Naive thymus-derived CD4-positive, alpha-beta T cell (primary cell): ENCODE results near the gene SSTR4. TPM values are rescaled to one million over a fixed set of nuclear protein-coding genes. Genes with fewer than 3 reads are reported as not detected.
"Not testable (repeated sequence)": the region's sequence is repeated elsewhere in the genome, so short reads cannot be mapped to it uniquely, and the experiment has no call there.

Source experiments
- ATAC-seq: fragments of 150-1000 bp; cut with Tn5 transposase; 2 replicates; pipeline ENCODE4 v1.10.0; 2021; ENCODE audit warnings: mild to moderate bottlenecking, moderate library complexity
- CTCF ChIA-PET: fragments of 350-600 bp; sonication (Branson Sonifier 250); formaldehyde crosslinking; loops from one replicate; lab custom pipeline; 2021; ENCODE audit warnings: antibody characterized with exemption; lab: Charles Lee
- POLR2A ChIA-PET: fragments of 350-600 bp; sonication (Branson Sonifier 250); formaldehyde crosslinking; loops from one replicate; lab custom pipeline; 2021; ENCODE audit warnings: antibody characterized with exemption, inconsistent platforms; lab: Charles Lee
- DNase-seq, 9 donors: peaks; one replicate each; pipeline versions ENCODE4 v3.0.0 to v3.0.0-alpha.2; 2020 to 2022; ENCODE audit warnings: mixed read lengths in 1 of 9
- H3K27ac ChIP-seq: one replicate; pipeline ENCODE4 v1.7.0; 2013; ENCODE audit warnings: mild to moderate bottlenecking, low read depth, low read length, moderate library complexity
- H3K27me3 ChIP-seq, 2 donors: one replicate each; pipeline ENCODE4 v1.7.0; 2013; ENCODE audit warnings: low read length in 2 of 2, mild to moderate bottlenecking in 2 of 2, moderate library complexity in 2 of 2; ENCODE audit not compliant: control insufficient read depth in 2 of 2, insufficient read depth in 2 of 2
- H3K36me3 ChIP-seq, 3 experiments: 1 replicate in 2 of 3; 2 replicates in 1 of 3; pipeline ENCODE4 v1.7.0; 2013; ENCODE audit warnings: low read length in 3 of 3, mild to moderate bottlenecking in 3 of 3, moderate library complexity in 1 of 3; ENCODE audit not compliant: insufficient read depth in 3 of 3, control insufficient read depth in 2 of 3
- H3K4me1 ChIP-seq, 2 donors: one replicate each; pipeline ENCODE4 v1.7.0; 2013; ENCODE audit warnings: low read length in 2 of 2, mild to moderate bottlenecking in 2 of 2, moderate library complexity in 1 of 2; ENCODE audit not compliant: control insufficient read depth in 2 of 2, insufficient read depth in 2 of 2
- H3K4me3 ChIP-seq: 2 replicates; pipeline ENCODE4 v1.7.0; 2013; ENCODE audit warnings: mild to moderate bottlenecking, low read length
- H3K9me3 ChIP-seq, 3 experiments: 1 replicate in 2 of 3; 2 replicates in 1 of 3; pipeline ENCODE4 v1.7.0; 2013; ENCODE audit warnings: low read length in 3 of 3; ENCODE audit not compliant: control insufficient read depth in 2 of 3
- H3K27ac Mint-ChIP-seq, 9 donors: one replicate each; pipeline ENCODE4 v1.8.0; 2020 to 2022; ENCODE audit warnings: mixed read lengths in 9 of 9, mild to moderate bottlenecking in 8 of 9, moderate library complexity in 5 of 9, inconsistent platforms in 2 of 9
- H3K27me3 Mint-ChIP-seq, 5 donors: one replicate each; pipeline ENCODE4 v1.8.0; 2021 to 2022; ENCODE audit warnings: mixed read lengths in 5 of 5, mild to moderate bottlenecking in 1 of 5
- H3K36me3 Mint-ChIP-seq, 5 donors: one replicate each; pipeline ENCODE4 v1.8.0; 2020 to 2022; ENCODE audit warnings: mixed read lengths in 5 of 5, mild to moderate bottlenecking in 3 of 5, inconsistent platforms in 1 of 5
- H3K4me1 Mint-ChIP-seq, 7 donors: one replicate each; pipeline ENCODE4 v1.8.0; 2020 to 2022; ENCODE audit warnings: mixed read lengths in 7 of 7, mild to moderate bottlenecking in 3 of 7, inconsistent platforms in 1 of 7
- H3K4me3 Mint-ChIP-seq, 10 donors: one replicate each; pipeline ENCODE4 v1.8.0; 2020 to 2022; ENCODE audit warnings: mild to moderate bottlenecking in 10 of 10, mixed read lengths in 10 of 10, moderate library complexity in 6 of 10, inconsistent platforms in 2 of 10
- H3K9me3 Mint-ChIP-seq, 11 donors: one replicate each; pipeline ENCODE4 v1.8.0; 2020 to 2022; ENCODE audit warnings: mixed read lengths in 11 of 11, mild to moderate bottlenecking in 4 of 11, inconsistent platforms in 1 of 11, moderate library complexity in 1 of 11
- intact Hi-C, 2 donors: fragments of 100-400 bp; cut with micrococcal nuclease; formaldehyde crosslinking; loops; one replicate each; pipeline ENCODE4 v1.15.1; 2023
- polyA plus RNA-seq, 2 donors: library from polyadenylated mRNA; unstranded; fragments of 300-500 nt; fragmentation: Illumina TruSeq; gene quantifications; one replicate each; pipeline ENCODE4 v1.2.3, GENCODE V29; 2021
- total RNA-seq, 6 experiments: library from RNA in 5 of 6; stranded (reverse) in 5 of 6; gene quantifications; 1 replicate in 5 of 6; 2 replicates in 1 of 6; pipeline ENCODE4 v1.2.3 and lab custom pipeline; 2021 to 2026

Gene SSTR4, protein sequence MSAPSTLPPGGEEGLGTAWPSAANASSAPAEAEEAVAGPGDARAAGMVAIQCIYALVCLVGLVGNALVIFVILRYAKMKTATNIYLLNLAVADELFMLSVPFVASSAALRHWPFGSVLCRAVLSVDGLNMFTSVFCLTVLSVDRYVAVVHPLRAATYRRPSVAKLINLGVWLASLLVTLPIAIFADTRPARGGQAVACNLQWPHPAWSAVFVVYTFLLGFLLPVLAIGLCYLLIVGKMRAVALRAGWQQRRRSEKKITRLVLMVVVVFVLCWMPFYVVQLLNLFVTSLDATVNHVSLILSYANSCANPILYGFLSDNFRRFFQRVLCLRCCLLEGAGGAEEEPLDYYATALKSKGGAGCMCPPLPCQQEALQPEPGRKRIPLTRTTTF
- total RNA-seq (not detected), polyA plus RNA-seq (not detected), total RNA-seq (lab: John Stamatoyannopoulos, UW) (not detected)

DNA sequence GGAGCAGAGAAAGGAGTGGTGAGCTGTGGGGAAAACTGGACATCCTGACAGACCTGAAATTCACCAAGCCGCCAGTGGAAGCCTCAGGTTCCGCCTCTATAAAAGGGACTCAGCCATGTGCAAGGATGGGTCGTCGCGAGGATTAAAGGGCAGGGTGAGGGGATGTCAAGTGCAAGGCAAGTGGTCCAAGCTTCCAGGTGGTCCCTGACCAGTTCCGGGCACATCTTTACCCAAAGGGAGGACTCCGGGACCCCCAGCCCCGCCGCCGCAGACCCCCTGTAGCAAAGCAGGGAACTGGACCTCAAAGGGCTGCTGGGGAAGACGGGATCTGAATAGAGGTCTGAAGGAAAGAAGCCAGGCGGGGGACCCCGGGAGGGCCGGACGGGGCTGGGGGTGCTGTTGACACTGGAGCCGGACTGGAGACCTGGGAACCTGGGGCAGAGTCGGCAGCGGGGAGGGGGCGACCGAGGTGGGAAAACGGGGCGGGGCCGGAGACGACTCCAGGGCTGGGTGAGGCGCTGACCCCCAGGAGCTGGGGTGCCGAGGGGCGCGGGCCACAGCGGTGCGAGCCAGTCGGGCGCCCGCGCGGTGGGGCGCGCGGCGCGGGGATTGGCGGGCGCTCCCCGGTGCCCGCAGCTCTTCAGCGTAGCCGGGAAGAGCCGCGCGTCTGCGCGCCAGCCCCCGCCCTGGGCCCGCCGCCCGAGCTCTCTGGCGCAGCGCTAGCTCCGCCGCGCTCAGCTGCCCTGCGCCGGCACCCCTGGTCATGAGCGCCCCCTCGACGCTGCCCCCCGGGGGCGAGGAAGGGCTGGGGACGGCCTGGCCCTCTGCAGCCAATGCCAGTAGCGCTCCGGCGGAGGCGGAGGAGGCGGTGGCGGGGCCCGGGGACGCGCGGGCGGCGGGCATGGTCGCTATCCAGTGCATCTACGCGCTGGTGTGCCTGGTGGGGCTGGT is at the start of gene SSTR4:
SSTR4 (plus strand) TSS at position 592 of the 951 bp plus-strand sequence; CDS start at position 764, 172 bp downstream.
- Histone ChIP-seq H3K27me3 (peaks cover 0 to 3% of the 10 kb centered on the region in 2 donors), H3K27ac (no peak within 1 kb of the TSS), H3K9me3 (no peaks in the 10 kb centered on the region), H3K36me3 (no peaks in the 10 kb centered on the region), H3K4me3 (no peak within 1 kb of the TSS), H3K4me1 (no peaks in the 10 kb centered on the region)
- H3K9me3 Mint-ChIP-seq = no peaks in the 10 kb centered on the region
- ChIA-PET CTCF (no interaction called here), POLR2A (no interaction called here)
- no peak for ATAC-seq
- no peak within 1 kb of the TSS for H3K27ac Mint-ChIP-seq
- no peak for DNase-seq
- no peaks in the 10 kb centered on the region for H3K36me3 Mint-ChIP-seq
- no peak within 1 kb of the TSS for H3K4me3 Mint-ChIP-seq
- peaks cover 16 to 54% (median 28%) of the 10 kb centered on the region in 5 donors for H3K27me3 Mint-ChIP-seq
- intact Hi-C loops = no loop called here
- H3K4me1 Mint-ChIP-seq = no peaks in the 10 kb centered on the region

DNA sequence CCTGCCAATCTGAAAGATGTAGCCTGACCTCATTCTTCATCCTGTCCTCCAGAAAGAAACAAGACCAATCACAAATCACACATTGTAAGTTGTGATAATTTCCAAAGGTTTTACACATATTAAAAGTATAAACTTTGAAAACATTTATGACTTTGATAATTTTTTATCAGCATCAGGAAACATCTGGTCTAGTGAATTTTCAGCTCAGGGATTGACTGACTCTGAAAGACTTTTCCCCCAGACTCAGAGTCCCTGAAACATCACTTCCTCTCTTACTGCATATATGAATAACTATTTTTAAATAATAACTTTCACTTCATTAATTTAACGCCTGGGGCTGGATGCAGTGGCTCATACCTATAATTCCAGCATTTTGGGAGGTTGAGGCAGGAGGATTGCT is 48.5 kb upstream of the SSTR4 start:
- no peak overlapping the region for H3K4me3 ChIP-seq

DNA sequence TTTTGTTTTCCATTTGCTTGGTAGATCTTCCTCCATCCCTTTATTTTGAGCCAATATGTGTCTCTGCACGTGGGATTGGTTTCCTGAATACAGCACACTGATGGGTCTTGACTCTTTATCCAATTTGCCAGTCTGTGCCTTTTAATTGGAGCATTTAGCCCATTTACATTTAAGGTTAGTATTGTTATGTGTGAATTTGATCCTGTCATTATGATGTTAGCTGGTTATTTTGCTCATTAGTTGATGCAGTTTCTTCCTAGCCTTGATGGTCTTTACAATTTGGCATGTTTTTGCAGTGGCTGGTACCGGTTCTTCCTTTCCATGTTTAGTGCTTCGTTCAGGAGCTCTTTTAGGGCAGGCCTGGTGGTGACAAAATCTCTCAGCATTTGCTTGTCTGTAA is 43.7 kb upstream of the SSTR4 start:
- H3K9me3 Mint-ChIP-seq, H3K4me1 ChIP-seq, CTCF ChIA-PET, H3K4me1 Mint-ChIP-seq, H3K4me3 ChIP-seq, H3K9me3 ChIP-seq, H3K27ac Mint-ChIP-seq, H3K4me3 Mint-ChIP-seq, DNase-seq, H3K27ac ChIP-seq, ATAC-seq, POLR2A ChIA-PET, H3K27me3 ChIP-seq, H3K36me3 ChIP-seq, intact Hi-C loops, H3K36me3 Mint-ChIP-seq: not testable (repeated sequence)
- H3K27me3 Mint-ChIP-seq = peaks cover 0 to 19% (median 3%) of the 10 kb centered on the region in 5 donors

More for the DNA sequence above, 48.5 kb upstream of the SSTR4 start:
- Histone ChIP-seq H3K9me3 (no peaks in the 10 kb centered on the region), H3K27ac (no peak overlapping the region), H3K36me3 (no peaks in the 10 kb centered on the region), H3K4me1 (no peaks in the 10 kb centered on the region), H3K27me3 (no peaks in the 10 kb centered on the region)
- intact Hi-C loops = no loop called here
- Mint-ChIP-seq H3K9me3 (peaks cover 0 to 15% (median 4%) of the 10 kb centered on the region in 11 donors), H3K27ac (no peak overlapping the region), H3K4me3 (no peak overlapping the region), H3K36me3 (no peaks in the 10 kb centered on the region), H3K4me1 (no peaks in the 10 kb centered on the region), H3K27me3 (peaks cover 6 to 18% (median 8%) of the 10 kb centered on the region in 5 donors)
- ATAC-seq (no peak), DNase-seq (no peak)
- ChIA-PET POLR2A (no interaction called here), CTCF (no interaction called here)

DNA sequence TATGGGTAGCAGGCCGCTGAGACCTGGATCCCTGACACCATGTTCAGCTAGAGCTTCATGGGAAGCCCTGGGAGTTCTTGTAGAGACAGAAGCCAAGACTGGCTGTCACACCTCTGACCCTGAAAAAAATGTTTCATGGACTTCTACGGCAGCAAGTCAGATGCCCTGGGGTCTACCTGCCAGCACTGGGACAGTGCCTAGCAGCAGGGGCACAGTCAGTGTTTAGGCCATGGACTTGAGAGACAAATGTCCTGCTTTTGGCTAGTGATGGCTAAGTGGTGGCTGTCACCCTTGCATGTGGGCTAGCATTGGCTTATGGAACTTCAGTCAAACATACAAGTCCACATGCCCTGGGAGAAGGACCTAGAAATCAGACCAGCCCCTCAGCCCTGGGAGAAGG is 41.3 kb upstream of the SSTR4 start:
- H3K4me3 Mint-ChIP-seq = no peak overlapping the region
- Histone ChIP-seq H3K36me3 (no peaks in the 10 kb centered on the region), H3K9me3 (peaks cover 0 to 4% (median 0%) of the 10 kb centered on the region in 3 experiments), H3K27ac (no peak overlapping the region), H3K4me1 (no peaks in the 10 kb centered on the region), H3K4me3 (no peak overlapping the region), H3K27me3 (no peaks in the 10 kb centered on the region)
- no peak overlapping the region for H3K27ac Mint-ChIP-seq
- intact Hi-C loops = no loop called here
- DNase-seq (no peak), ATAC-seq (no peak)
- peaks cover 0 to 9% (median 6%) of the 10 kb centered on the region in 11 donors for H3K9me3 Mint-ChIP-seq
- ChIA-PET CTCF (no interaction called here), POLR2A (no interaction called here)
- H3K4me1 Mint-ChIP-seq = no peaks in the 10 kb centered on the region
- peaks cover 0 to 19% (median 3%) of the 10 kb centered on the region in 5 donors for H3K27me3 Mint-ChIP-seq
- H3K36me3 Mint-ChIP-seq = peaks cover 0 to 3% (median 0%) of the 10 kb centered on the region in 5 donors

DNA sequence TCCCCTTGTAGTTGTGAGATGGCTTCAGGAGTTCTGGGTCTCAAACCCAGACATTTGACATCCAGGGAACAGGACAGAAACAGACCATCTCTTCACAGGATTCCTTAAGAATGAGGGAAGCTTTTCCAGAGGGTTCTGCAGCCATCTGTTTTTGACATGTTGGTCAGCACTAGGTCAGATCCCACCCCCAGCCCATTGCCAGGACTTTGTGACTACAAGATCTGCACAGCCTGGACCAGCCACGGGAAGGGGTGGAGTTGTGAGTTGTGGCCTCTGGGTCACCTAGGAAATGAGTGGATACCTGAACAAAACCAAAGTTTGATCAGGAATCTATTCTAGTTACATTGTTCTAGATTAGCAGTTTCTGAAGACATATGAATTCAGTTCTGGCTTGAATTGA is 39.2 kb upstream of the SSTR4 start:
- peaks cover 0 to 4% (median 0%) of the 10 kb centered on the region in 3 experiments for H3K9me3 ChIP-seq
- ChIA-PET CTCF (no interaction called here), POLR2A (no interaction called here)
- H3K4me1 ChIP-seq = no peaks in the 10 kb centered on the region
- Mint-ChIP-seq H3K4me1 (no peaks in the 10 kb centered on the region), H3K27me3 (peaks cover 0 to 13% (median 3%) of the 10 kb centered on the region in 5 donors), H3K36me3 (peaks cover 0 to 3% (median 0%) of the 10 kb centered on the region in 5 donors), H3K9me3 (peaks cover 0 to 9% (median 4%) of the 10 kb centered on the region in 11 donors), H3K27ac (no peak overlapping the region), H3K4me3 (no peak overlapping the region)
- no peak overlapping the region for H3K27ac ChIP-seq
- H3K4me3 ChIP-seq = no peak overlapping the region
- H3K27me3 ChIP-seq = no peaks in the 10 kb centered on the region
- H3K36me3 ChIP-seq = no peaks in the 10 kb centered on the region
- intact Hi-C loops = no loop called here
- ATAC-seq (no peak), DNase-seq (no peak)

DNA sequence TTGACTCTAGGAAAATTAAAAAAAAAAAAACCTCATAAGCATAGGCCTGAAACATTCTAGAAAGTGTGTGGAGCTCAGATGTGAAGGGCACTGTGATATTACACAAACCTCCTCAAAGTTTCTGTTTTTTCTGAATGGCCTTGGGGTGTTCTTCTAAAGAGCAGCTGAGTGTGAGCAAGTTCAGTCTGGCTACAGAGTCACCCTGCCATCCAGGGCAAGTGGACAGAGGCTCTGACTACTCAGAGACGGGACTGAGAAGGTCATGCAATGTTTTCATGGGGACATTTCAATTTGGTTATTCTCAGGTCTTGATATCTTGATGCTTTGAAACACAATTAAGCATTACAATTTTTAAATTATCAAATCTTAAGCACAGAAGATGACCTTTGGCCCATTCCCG is 36.6 kb upstream of the SSTR4 start:
- no peak overlapping the region for H3K4me3 Mint-ChIP-seq
- H3K9me3 ChIP-seq = peaks cover 0 to 4% (median 0%) of the 10 kb centered on the region in 3 experiments
- no peaks in the 10 kb centered on the region for H3K36me3 ChIP-seq
- DNase-seq (no peak), ATAC-seq (no peak)
- H3K27me3 Mint-ChIP-seq = peaks cover 0 to 13% (median 3%) of the 10 kb centered on the region in 5 donors
- H3K4me1 Mint-ChIP-seq = no peaks in the 10 kb centered on the region
- H3K4me1 ChIP-seq = no peaks in the 10 kb centered on the region
- no peaks in the 10 kb centered on the region for H3K27me3 ChIP-seq
- no peak overlapping the region for H3K4me3 ChIP-seq
- H3K9me3 Mint-ChIP-seq = no peaks in the 10 kb centered on the region
- H3K27ac ChIP-seq = no peak overlapping the region
- POLR2A ChIA-PET = no interaction called here
- H3K36me3 Mint-ChIP-seq = no peaks in the 10 kb centered on the region
- no peak overlapping the region for H3K27ac Mint-ChIP-seq
- intact Hi-C loops = no loop called here
- CTCF ChIA-PET = no interaction called here
